Measurements from ENCODE around the gene LAMC1.

GRCh38 chr1:183019860-183020259, 3.4 kb upstream of the LAMC1 start:
- TF ChIP-seq EZH2phosphoT487 (IDR thresholded peaks at IDR 0.05; ENCODE audit: unreplicated experiment) (no peak), CTCF (conservative IDR thresholded peaks at IDR 0.05; ENCODE audit: low read depth in 2 of 2) (peak; percentile 33 to 46), ZNF462 (CRISPR knock-in tag; IDR thresholded peaks at IDR 0.05) (no peak), EZH2 (IDR thresholded peaks at IDR 0.05; ENCODE audit: low read depth, unreplicated experiment) (no peak), REST (IDR thresholded peaks at IDR 0.05; ENCODE audit: unreplicated experiment) (no peak), POLR2AphosphoS5 (IDR thresholded peaks at IDR 0.05; ENCODE audit: low read depth) (no peak), STAT1 (IDR thresholded peaks at IDR 0.05; ENCODE audit: unreplicated experiment) (no peak), JUNB (IDR thresholded peaks at IDR 0.05; ENCODE audit: unreplicated experiment) (no peak), ZNF114 (CRISPR knock-in tag; IDR thresholded peaks at IDR 0.05) (no peak)

Measured in GM23338 (cell line).